ENCODE data around the gene CYP3A7.

GRCh38 chr7:99674995-99675742 is 59.8 kb downstream of the CYP3A7 start:
- TF ChIP-seq POLR2AphosphoS5 (IDR thresholded peaks at IDR 0.05; ENCODE audit: borderline replicate concordance, low read depth, low read length) (no peak), EZH2 (IDR thresholded peaks at IDR 0.05) (no peak)
